Measurements from ENCODE around the gene DTD1. TPM values are rescaled to one million over a fixed set of nuclear protein-coding genes. Genes with fewer than 3 reads are reported as not detected.
"Not testable (repeated sequence)": the region's sequence is repeated elsewhere in the genome, so short reads cannot be mapped to it uniquely, and the experiment has no call there.

DTD1 gene
- total RNA-seq, 4 donors from 2014 or later = 12.1 to 44.9 (median 19.9) TPM

DNA sequence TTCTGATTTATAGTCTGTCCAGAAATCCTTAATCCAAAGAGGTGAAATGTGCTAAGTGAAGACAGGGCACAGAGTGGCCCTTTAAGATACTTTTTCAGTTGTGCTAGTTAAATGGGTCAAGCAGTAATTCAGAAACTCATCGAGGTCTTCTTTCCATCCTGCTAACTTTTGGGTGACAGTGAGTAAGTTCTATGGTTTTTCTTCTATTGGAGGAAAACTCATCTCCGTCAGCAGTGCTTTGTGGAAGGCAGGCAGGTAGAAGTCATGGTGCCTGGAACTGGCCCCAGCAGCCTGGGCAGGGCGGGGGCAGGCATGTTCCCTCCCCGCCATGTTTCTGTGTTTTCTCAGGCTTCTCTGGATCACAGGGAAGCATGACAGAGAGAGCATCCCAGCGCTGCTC is 159.2 kb downstream of the DTD1 start:
- TF ChIP-seq EP300 (IDR thresholded peaks at IDR 0.05) (no peak), POLR2A (IDR thresholded peaks at IDR 0.05) (no peak), POLR2AphosphoS5 (IDR thresholded peaks at IDR 0.05) (no peak)
- TF ChIP-seq, protein P1, sequence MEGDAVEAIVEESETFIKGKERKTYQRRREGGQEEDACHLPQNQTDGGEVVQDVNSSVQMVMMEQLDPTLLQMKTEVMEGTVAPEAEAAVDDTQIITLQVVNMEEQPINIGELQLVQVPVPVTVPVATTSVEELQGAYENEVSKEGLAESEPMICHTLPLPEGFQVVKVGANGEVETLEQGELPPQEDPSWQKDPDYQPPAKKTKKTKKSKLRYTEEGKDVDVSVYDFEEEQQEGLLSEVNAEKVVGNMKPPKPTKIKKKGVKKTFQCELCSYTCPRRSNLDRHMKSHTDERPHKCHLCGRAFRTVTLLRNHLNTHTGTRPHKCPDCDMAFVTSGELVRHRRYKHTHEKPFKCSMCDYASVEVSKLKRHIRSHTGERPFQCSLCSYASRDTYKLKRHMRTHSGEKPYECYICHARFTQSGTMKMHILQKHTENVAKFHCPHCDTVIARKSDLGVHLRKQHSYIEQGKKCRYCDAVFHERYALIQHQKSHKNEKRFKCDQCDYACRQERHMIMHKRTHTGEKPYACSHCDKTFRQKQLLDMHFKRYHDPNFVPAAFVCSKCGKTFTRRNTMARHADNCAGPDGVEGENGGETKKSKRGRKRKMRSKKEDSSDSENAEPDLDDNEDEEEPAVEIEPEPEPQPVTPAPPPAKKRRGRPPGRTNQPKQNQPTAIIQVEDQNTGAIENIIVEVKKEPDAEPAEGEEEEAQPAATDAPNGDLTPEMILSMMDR (IDR thresholded peaks at IDR 0.05) = no peak
- Histone ChIP-seq H3K4me1 (peaks cover 0 to 11% (median 0%) of the 10 kb centered on the region in 3 donors), H3K4me3 (no peak overlapping the region), H3K27me3 (no peaks in the 10 kb centered on the region), H3K36me3 (peaks cover 0 to 25% of the 10 kb centered on the region in 2 donors), H3K9me3 (no peaks in the 10 kb centered on the region), H3K27ac (no peak overlapping the region)
- no peak for ATAC-seq
- WGBS, 2 donors (ENCODE audit: low coverage in 1 of 2) = 89 to 100% methylated on average over 1 to 3 of the region's 5 CpGs

DNA sequence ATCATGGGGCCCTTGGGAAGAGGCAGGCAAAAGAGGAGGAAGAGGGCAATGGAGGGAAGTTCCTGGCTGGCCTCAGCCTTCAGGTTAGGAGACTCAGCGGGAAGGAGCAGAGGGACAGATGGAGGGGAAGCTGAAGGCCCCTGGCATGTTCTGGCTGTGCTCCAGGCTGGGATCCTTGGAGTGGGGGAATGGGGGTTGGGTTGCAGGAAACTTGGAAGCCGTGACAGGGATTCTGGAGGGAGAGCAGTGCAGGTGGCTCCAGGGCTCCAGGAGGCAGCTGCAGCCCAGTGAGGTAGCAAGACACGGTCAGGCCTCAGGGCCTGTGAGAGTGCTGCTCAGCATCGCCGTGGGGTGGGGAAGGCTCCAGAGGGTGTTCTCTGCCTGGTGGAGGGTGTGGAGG is 161.1 kb downstream of the DTD1 start:
- H3K27ac ChIP-seq = no peak overlapping the region
- TF ChIP-seq EP300 (IDR thresholded peaks at IDR 0.05) (no peak), POLR2AphosphoS5 (IDR thresholded peaks at IDR 0.05) (no peak)
- H3K4me3 ChIP-seq = no peak overlapping the region
- no peaks in the 10 kb centered on the region for H3K9me3 ChIP-seq
- ATAC-seq = no peak
- peaks cover 0 to 22% of the 10 kb centered on the region in 2 donors for H3K36me3 ChIP-seq
- no peaks in the 10 kb centered on the region for H3K27me3 ChIP-seq
- H3K4me1 ChIP-seq = peaks cover 0 to 11% (median 0%) of the 10 kb centered on the region in 3 donors
- WGBS, 2 donors (ENCODE audit: low coverage in 1 of 2) = 64 to 80% methylated on average over 1 to 2 of the region's 5 CpGs

DNA sequence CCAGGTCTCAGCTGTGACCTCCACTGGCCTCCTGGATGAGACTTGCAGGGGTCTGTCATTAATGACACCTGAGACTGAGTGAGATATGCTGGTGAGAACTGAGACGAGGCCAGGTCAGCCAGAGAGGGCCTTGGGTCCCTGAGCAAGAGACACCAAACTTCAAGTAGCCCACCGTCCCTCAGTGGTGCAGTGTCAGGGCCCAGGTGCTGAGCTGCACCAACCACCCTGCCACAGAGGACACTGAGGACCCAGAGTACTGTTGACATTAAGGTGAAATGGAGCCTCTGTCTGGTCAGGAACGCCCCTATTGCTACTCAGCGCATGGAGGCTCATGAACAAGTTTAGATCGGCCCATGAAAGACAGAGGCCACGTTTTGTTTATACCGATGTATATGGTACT is 161.7 kb downstream of the DTD1 start:
- H3K4me1 ChIP-seq = peaks cover 0 to 11% (median 0%) of the 10 kb centered on the region in 3 donors
- no peak overlapping the region for H3K4me3 ChIP-seq
- 94 to 100% methylated on average over 5 of the region's 7 CpGs for WGBS, 2 donors (ENCODE audit: low coverage in 1 of 2)
- H3K27me3 ChIP-seq = no peaks in the 10 kb centered on the region
- no peak for TF ChIP-seq POLR2AphosphoS5 (IDR thresholded peaks at IDR 0.05)
- no peaks in the 10 kb centered on the region for H3K9me3 ChIP-seq
- no peak for ATAC-seq
- H3K36me3 ChIP-seq = peaks cover 0 to 17% of the 10 kb centered on the region in 2 donors
- H3K27ac ChIP-seq = no peak overlapping the region

DNA sequence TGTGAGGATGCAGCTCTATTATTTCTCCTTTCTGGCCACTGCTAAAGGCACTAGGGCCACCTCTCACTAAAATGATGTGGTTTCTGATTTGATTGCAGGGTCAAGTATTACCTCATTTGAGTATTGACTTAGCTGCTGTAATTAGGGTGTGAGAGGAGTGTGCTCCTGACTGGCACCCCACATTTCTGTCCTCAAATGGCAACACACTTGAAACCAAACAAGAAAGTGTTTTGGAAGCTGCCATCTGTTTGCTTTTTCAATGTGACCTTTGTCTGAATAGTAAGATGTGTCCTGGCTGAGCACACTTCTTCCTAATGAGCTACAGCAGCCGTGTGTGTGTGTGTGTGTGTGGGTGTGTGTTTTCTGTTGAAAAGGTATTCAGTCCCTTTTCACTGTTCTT is 162.9 kb downstream of the DTD1 start:
- TF ChIP-seq POLR2AphosphoS5 (IDR thresholded peaks at IDR 0.05) (no peak), EP300 (IDR thresholded peaks at IDR 0.05) (no peak), POLR2A (IDR thresholded peaks at IDR 0.05) (no peak)
- TF ChIP-seq, protein P1 (IDR thresholded peaks at IDR 0.05) = no peak
- no peak overlapping the region for H3K27ac ChIP-seq

DNA sequence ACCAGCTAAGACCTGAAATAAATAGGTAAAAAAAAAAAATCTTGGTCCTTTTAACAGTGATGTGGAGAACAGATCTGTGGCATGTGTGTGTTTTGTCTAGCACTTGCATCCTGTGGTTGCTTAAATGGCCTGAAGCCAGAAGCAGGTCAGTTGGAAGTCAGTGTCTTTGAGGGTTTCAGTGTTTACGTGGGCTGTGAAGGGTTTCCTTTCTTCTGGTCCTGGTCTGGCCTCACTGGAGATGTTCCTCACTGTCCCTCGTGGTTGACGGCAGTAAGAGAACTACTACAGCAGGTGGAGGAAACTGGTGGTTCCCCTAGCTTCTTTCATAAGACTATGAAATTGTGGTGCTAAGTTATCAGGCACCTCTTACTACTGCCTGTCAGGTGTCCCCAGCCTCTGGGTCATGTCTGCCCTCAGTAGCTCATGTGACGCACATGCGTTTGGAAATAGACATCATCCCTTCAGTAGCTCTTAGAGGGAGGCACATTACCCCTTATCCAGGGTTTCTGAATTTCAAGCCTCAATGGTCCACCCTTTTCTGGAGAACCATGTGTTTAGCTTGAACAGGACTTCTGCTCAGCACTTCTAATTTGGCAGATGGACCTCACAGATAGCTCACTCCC is 166.3 kb downstream of the DTD1 start:
- Histone ChIP-seq H3K27ac (no peak overlapping the region), H3K4me1 (peaks cover 0 to 11% (median 0%) of the 10 kb centered on the region in 3 donors), H3K36me3 (no peaks in the 10 kb centered on the region), H3K4me3 (no peak overlapping the region), H3K9me3 (no peaks in the 10 kb centered on the region), H3K27me3 (no peaks in the 10 kb centered on the region)
- no peak for TF ChIP-seq POLR2AphosphoS5 (IDR thresholded peaks at IDR 0.05)
- no peak for TF ChIP-seq EP300 (IDR thresholded peaks at IDR 0.05)
- TF ChIP-seq POLR2A (IDR thresholded peaks at IDR 0.05) = no peak
- TF ChIP-seq, protein P1 (IDR thresholded peaks at IDR 0.05) = no peak
- ATAC-seq = no peak
- WGBS, 2 donors (ENCODE audit: low coverage in 1 of 2) = 52 to 100% methylated on average over 3 to 5 of the region's 5 CpGs

More for the DNA sequence above, 162.9 kb downstream of the DTD1 start:
- ATAC-seq = no peak
- no peaks in the 10 kb centered on the region for H3K27me3 ChIP-seq
- WGBS, 2 donors (ENCODE audit: low coverage in 1 of 2) = 0% methylated on average over 1 of the region's 1 CpG; no CpG with 5 or more reads in 1 of the 2 donors
- H3K4me3 ChIP-seq = no peak overlapping the region
- no peaks in the 10 kb centered on the region for H3K9me3 ChIP-seq
- H3K36me3 ChIP-seq = peaks cover 0 to 5% of the 10 kb centered on the region in 2 donors
- peaks cover 0 to 11% (median 0%) of the 10 kb centered on the region in 3 donors for H3K4me1 ChIP-seq

DNA sequence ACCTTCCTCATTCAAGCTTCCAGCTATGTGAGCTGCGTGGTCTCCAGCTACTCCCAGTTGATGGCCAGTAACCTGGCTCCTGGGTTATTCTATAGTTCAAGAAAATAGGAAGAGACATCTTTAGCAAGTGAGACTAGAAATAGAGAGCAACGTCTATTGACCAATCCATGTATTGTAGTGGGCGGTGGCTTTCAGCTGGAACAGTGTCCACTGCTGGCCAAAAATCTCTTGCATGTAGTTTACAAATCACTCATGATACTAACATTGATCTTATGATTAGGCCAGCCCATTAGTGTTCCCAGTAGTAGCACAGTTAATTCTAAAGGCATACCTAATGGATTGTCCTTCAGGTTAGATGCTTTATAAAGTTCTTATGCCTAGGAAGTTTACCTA is 166.8 kb downstream of the DTD1 start:
- Histone ChIP-seq H3K36me3 (no peaks in the 10 kb centered on the region), H3K4me1 (peaks cover 0 to 11% (median 0%) of the 10 kb centered on the region in 3 donors), H3K9me3 (no peaks in the 10 kb centered on the region), H3K27me3 (no peaks in the 10 kb centered on the region), H3K4me3 (no peak overlapping the region), H3K27ac (no peak overlapping the region)
- ATAC-seq = no peak
- WGBS, 2 donors (ENCODE audit: low coverage in 1 of 2) = 92 to 93% methylated on average over 3 of the region's 3 CpGs
- TF ChIP-seq, protein P1 (IDR thresholded peaks at IDR 0.05) = no peak
- TF ChIP-seq POLR2A (IDR thresholded peaks at IDR 0.05) (no peak), POLR2AphosphoS5 (IDR thresholded peaks at IDR 0.05) (no peak), EP300 (IDR thresholded peaks at IDR 0.05) (no peak)

DNA sequence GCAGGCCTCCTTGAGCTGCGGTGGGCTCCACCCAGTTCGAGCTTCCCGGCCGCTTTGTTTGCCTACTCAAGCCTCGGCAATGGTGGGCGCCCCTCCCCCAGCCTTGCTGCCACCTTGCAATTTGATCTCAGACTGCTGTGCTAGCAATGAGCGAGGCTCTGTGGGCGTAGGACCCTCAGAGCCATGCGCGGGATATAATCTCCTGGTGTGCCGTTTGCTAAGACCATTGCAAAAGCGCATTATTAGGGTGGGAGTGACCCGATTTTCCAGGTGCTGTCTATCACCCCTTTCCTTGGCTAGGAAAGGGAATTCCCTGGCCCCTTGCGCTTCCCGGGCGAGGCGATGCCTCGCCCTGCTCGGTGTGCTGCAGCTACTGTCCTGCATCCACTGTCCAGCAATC is 173.0 kb downstream of the DTD1 start:
- 90 to 92% methylated on average over 2 to 7 of the region's 19 CpGs for WGBS, 2 donors (ENCODE audit: low coverage in 1 of 2)
- not testable (repeated sequence) for H3K4me3 ChIP-seq, ATAC-seq

More for the DNA sequence above, 173.0 kb downstream of the DTD1 start:
- H3K4me1 ChIP-seq, H3K27ac ChIP-seq, H3K27me3 ChIP-seq: not testable (repeated sequence)
- Histone ChIP-seq H3K9me3 (peaks cover 0 to 17% (median 0%) of the 10 kb centered on the region in 3 donors), H3K36me3 (peaks cover 0 to 15% of the 10 kb centered on the region in 2 donors)

All from gastroesophageal sphincter (tissue), 4 donors.